HG03575 (cell line): Measurements from ENCODE around the gene PRPS1.
"Not testable (repeated sequence)": the region's sequence is repeated elsewhere in the genome, so short reads cannot be mapped to it uniquely, and the experiment has no call there.

Source experiments
- ATAC-seq: cut with Tn5 transposase; IDR thresholded peaks from one replicate; pipeline ENCODE4 v1.9.1; 2021; ENCODE audit not compliant: unreplicated experiment, insufficient number of reproducible peaks, low FRiP score; ENCODE audit errors: extremely low read depth

PRPS1 gene

DNA sequence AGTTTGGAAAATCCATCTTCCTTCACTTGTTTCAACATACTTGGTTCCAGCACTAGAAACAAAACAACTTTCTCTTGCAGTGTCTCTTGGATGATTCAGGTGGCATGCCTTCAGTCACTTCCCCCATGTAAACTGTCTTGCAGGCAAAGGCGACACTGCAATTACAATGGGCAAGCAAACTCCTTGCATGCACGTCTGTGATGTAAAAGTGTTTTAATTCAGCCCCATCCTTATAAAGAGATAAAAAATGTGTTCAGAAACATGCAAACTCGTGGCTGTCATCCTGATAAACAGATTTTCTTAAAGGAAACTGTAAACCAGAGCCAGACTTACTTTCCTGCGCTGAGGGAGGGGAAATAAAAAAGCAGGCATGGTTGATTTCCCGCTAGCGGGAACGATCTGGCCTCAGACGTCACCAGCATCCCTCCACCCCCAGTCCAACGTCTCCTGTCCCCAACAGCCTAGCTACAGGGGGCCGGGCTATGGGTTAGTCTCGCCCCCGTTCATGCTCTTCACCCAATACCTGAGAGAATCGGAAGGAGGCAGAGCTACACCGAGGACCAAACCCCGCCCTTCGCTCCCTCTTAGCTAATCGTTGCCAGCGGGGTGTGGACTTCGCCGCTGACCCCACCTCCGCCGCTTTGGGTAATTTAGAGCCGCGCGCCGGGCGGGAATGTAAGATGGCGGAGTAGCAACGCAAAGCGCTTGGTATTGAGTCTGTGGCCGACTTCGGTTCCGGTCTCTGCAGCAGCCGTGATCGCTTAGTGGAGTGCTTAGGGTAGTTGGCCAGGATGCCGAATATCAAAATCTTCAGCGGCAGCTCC is at the start of gene PRPS1:
PRPS1 (plus strand) TSS at position 673 of the 824 bp plus-strand sequence; CDS start at position 792, 119 bp downstream.
- ATAC-seq: peak; percentile 99

GRCh38 chrX:107579956-107580355 is 48.4 kb upstream of the PRPS1 start:
- ATAC-seq: no peak

DNA sequence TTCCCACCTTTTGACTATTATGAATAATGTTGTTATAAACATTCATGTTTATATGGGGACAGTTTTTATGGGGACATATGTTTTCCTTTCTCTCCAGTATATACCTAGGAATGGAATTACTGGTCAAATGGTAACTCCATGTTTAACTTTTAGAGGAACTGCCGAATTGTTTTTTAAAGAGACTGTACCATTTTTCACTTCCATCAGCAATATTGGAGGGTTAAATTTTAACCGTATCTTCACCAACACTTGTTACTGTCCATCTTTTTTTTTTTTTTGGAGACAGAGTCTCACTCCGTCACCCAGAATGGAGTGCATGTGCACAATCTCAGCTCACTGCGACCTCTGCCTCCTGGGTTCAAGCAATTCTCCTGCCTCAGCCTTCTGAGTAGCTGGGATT is 46.4 kb upstream of the PRPS1 start:
- no peak for ATAC-seq

GRCh38 chrX:107589243-107589642 is 39.1 kb upstream of the PRPS1 start:
- no peak for ATAC-seq

GRCh38 chrX:107596651-107597050 is 31.7 kb upstream of the PRPS1 start:
- ATAC-seq: no peak

DNA sequence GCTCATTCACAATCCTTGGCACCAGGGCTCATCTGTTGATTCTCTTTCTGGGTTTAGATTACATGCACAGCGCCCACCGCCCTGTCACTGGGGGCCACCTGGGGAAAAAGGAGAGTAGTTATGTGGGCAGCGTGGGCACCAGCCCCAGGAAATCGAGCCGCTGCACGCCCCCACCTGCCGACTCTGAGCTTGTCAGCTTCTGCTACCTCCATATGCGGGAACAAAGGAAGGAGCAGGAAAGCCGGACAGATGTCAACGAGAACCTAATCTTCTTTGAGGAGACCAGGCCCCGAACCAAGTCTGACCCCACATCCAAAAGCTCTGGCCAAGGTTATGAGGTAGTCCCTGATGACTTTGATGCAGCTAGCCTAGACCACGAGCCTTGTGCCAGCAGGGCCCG is 31.0 kb upstream of the PRPS1 start:
- ATAC-seq: no peak

DNA sequence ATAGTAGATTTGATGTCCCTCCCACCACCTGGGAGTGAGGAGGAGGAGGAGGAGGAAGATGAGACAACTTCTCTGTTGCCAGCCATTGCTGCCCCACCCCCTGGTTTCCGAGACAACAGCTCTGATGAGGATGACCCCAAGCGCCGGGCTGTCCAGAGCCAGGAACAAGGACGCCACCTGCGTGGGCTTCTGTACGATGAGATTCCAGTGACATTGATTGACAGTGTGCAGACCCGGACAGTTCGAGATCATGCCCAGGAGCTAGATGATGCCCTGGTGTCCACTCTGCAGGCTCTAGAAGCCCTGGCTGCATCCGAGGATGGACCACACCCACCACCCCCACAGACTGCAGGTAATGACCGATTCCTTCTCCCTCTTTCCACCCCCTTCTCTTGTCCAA is 30.5 kb upstream of the PRPS1 start:
- ATAC-seq: no peak

DNA sequence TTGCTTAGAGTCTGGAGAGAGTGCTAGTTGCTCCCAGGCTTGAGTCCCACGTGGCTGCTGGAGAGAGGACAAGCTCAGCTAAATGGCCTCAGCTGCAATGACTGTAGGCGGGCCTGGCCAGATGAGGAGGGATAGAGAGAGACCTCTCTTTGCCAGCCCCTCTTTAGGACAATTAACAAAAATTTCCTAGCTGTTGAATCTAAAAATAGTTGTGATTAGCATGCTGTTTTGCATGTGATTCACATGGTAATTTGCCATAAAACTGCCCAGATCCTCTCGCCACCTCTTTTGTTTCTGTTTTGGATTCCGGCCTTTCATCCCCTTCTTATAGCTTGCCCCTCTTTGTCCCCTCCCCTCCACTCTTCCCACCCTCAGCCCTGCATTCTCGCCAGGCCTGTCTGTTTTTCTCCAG is 28.9 kb upstream of the PRPS1 start:
- no peak for ATAC-seq

GRCh38 chrX:107600366-107600765 is 27.9 kb upstream of the PRPS1 start:
- no peak for ATAC-seq

- ATAC-seq: no peak
Observed at GRCh38 chrX:107601326-107601725, 27.0 kb upstream of the PRPS1 start.

DNA sequence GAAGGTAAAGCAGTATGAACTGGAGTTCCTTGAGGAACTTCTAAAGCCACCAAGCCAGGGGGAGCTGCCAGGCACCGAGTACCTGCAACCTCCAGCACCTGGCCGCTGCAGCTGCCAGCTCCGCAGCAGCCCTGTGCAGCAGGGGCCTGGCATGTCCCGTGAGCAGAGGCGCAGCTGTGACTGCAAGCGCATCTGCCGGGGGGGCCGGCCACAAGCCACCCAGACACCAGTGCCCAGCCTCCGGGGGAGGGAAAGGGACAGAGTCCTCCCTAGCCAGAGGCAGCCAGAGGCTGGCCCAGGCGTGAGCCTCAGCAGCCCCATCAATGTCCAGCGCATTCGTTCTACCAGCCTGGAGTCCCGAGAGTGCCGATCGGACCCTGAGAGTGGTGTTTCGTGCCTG is 26.6 kb upstream of the PRPS1 start:
- no peak for ATAC-seq

- ATAC-seq: no peak
Observed at GRCh38 chrX:107602694-107603239, 25.5 kb upstream of the PRPS1 start.

DNA sequence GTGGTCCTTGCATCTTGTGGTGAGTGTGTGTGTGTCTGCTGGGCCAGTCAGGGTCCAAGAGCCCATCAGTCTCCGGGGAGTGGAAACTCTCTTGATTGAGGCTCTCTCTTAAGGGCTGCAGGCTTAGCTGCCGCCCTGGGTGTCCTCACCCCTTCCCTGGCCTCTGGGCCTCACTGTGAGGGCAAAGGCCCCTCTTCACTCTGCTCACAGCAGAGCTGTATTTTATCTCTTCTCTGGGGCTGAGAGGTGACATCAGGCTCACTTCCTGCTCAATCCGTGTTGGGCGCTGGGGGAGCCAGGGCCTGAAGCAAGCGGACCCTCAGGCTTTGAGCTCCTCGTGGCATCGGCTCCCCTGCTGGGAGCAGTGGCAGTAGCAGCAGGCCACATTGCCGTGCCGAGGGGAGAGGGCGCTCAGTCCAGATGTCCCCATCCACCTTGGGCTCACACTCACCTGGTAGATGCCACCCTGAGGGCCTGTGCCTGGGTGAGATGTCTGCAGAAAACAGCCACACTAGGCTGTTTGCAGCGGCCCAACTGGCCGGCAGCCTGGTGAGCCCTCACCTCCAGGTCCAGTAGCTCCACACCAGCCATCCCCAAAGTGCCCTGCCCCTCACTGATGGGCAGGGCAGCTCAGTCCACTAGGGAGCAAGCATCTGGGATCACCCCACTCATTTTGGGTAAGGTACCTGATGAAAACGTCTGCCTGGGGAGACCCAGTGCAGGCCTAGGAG is 24.7 kb upstream of the PRPS1 start:
- ATAC-seq: no peak

- ATAC-seq: not testable (repeated sequence)
Observed at GRCh38 chrX:107609061-107609460, 19.2 kb upstream of the PRPS1 start.

DNA sequence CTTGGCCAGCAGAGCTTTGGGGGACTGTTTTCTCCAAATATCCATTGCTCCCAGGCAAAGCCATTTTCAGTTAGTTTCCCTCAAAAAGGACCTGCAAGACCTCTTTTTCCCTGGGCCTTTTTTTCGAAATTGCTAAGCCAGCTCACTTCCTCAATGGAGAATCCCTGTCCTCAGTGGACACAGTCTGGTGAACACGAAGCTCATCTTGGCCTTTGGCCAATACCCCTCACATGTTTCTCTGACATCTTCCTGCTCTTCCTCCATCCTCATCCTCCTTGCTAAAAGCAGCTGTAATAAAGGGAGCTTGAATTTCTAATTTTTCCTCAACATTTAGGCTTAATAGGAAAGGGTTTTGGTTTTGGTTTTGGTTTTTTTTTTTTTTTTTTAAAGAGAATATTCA is 17.6 kb upstream of the PRPS1 start:
- no peak for ATAC-seq

GRCh38 chrX:107619885-107620322 is 8.4 kb upstream of the PRPS1 start:
- no peak for ATAC-seq

DNA sequence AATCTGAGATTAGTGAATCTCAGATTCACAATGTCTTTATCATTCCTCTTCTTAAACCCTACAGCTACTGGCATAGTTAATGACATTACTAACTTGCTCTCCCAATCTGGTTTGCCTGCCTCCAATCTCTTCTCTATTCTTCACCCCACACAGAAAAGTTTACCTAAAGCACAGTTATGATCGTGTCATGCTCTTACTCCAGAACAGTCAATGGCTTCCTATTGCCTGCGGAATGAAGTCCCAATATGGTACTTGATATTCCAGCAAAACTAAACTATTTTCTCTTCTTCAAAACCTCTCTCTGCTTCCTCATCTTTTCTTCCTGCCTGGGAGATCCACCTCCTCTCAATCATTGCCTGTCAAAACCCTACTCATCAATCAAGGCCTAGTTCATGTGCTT is 3.4 kb upstream of the PRPS1 start:
- ATAC-seq: no peak

DNA sequence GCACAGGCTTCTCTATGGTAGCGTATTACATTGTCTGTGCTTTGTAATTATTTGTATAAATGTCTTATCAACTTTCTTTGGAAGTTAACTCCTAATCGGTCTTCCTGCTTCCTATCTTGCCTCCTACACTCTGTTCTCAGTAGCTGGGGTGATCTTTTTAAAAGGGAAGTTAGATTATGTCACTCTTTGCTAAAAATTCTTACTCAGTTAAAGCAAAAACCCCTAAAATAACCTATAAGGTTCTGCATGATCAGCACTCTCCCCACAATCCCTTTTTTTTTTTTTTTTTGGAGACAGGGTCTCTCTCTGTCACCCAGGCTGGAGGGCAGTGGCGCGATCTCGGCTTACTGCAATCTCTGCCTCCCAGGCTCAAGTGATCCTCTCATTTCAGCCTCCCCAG is 2.6 kb upstream of the PRPS1 start:
- ATAC-seq: no peak

- ATAC-seq: no peak
Observed at GRCh38 chrX:107626481-107626880, 1.8 kb upstream of the PRPS1 start.

DNA sequence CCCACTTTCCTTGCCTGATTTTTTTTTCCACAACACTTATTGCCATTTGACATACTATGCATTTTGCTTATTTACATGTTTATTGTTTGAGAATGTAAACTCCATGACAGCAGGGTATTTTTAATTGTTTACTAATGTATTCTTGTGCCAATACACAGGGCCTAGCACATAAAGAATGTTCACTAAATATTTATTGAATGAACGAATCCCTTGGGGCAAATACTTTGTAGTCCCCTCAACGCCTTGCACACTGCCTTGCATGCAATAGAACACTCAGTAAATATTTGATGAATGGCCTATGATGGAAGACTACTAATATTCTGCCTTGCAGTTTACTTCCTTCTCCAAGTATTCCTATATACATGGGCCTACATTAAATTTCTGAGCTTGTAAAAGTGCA is 1.4 kb upstream of the PRPS1 start:
- ATAC-seq: no peak
